ENCODE results near the gene LRRN2. TPM values are rescaled to one million over a fixed set of nuclear protein-coding genes. Genes with fewer than 3 reads are reported as not detected.

LRRN2 gene
- total and polyA plus RNA-seq, 9 of the 15 experiments (the other 6 are each of a cell fraction or from before 2014, with no cell fraction given) = 0.05 TPM; not detected in 8

- 13% methylated on average over 9 of the region's 9 CpGs for WGBS (ENCODE audit: insufficient coverage, low coverage, missing lambda C conversion rate)
- CTCF ChIA-PET (ENCODE audit: low intra/inter-chr PET ratio) = no interaction called here
- Histone ChIP-seq H3K4me2 (ENCODE audit: insufficient read depth, low read length) (no peak overlapping the region), H3K27ac (ENCODE audit: extremely low read depth, low read depth, low read length) (no peak overlapping the region), H2AFZ (ENCODE audit: low read depth, low read length) (0 out of 2 replicates have a peak overlapping the region, but pooled peaks have one; percentile 5), H4K20me1 (replicated peaks; ENCODE audit: control insufficient read depth, insufficient read depth, low read length) (no peaks in the 10 kb centered on the region), H3K79me2 (ENCODE audit: control insufficient read depth, insufficient read depth, low read length) (no peaks in the 10 kb centered on the region), H3K9me3 (replicated peaks; ENCODE audit: control insufficient read depth, insufficient read depth, low read depth, low read length) (no peaks in the 10 kb centered on the region), H3K4me3 (no peak overlapping the region), H3K9ac (ENCODE audit: insufficient read depth in 1 of 2, low read depth in 2 of 2, low read length in 2 of 2) (no peak overlapping the region), H3K27me3 (ENCODE audit: control insufficient read depth in 2 of 2, insufficient read depth in 2 of 2, low read length in 2 of 2) (peaks cover 14 to 50% of the 10 kb centered on the region in 2 experiments), H3K36me3 (ENCODE audit: control insufficient read depth, insufficient read depth, low read length) (no peaks in the 10 kb centered on the region), H3K4me1 (replicated peaks in 1 of 2; ENCODE audit: control insufficient read depth in 2 of 2, insufficient read depth in 2 of 2, low read length in 2 of 2) (no peaks in the 10 kb centered on the region; a peak in 3 of 5 replicates), H3K9me1 (ENCODE audit: control insufficient read depth, insufficient read depth, low read length) (no peaks in the 10 kb centered on the region)
- POLR2A ChIA-PET = interaction anchor here (1.1 kb wide), 1 partner anchor 15 kb away, joined by 3 read pairs; no protein-coding TSS in a partner anchor
- FAIRE-seq (no peak), ATAC-seq (no peak), DNase-seq (ENCODE audit: extremely low read depth in 1 of 4, low spot score in 3 of 4) (no peak)
- intact Hi-C loops (cut with micrococcal nuclease) = no loop called here
- in situ Hi-C loops (cut with MboI) = no loop called here
- no TSS peak for BruUV-seq (replicated peaks)
- no peak for TF ChIP-seq PTRF (tag; IDR thresholded peaks at IDR 0.05)
- TF ChIP-seq, protein P1, sequence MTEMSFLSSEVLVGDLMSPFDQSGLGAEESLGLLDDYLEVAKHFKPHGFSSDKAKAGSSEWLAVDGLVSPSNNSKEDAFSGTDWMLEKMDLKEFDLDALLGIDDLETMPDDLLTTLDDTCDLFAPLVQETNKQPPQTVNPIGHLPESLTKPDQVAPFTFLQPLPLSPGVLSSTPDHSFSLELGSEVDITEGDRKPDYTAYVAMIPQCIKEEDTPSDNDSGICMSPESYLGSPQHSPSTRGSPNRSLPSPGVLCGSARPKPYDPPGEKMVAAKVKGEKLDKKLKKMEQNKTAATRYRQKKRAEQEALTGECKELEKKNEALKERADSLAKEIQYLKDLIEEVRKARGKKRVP (CRISPR knock-in tag; IDR thresholded peaks at IDR 0.05) = no peak
- TF ChIP-seq ZHX1 (conservative IDR thresholded peaks at IDR 0.05; ENCODE audit: low read length) = no peak
- no peak for TF ChIP-seq ZNF740 (CRISPR knock-in tag; IDR thresholded peaks at IDR 0.05)
- no peak for TF ChIP-seq ZNF740 (tag; IDR thresholded peaks at IDR 0.05)
- TF ChIP-seq, protein P2, sequence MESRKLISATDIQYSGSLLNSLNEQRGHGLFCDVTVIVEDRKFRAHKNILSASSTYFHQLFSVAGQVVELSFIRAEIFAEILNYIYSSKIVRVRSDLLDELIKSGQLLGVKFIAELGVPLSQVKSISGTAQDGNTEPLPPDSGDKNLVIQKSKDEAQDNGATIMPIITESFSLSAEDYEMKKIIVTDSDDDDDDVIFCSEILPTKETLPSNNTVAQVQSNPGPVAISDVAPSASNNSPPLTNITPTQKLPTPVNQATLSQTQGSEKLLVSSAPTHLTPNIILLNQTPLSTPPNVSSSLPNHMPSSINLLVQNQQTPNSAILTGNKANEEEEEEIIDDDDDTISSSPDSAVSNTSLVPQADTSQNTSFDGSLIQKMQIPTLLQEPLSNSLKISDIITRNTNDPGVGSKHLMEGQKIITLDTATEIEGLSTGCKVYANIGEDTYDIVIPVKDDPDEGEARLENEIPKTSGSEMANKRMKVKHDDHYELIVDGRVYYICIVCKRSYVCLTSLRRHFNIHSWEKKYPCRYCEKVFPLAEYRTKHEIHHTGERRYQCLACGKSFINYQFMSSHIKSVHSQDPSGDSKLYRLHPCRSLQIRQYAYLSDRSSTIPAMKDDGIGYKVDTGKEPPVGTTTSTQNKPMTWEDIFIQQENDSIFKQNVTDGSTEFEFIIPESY (CRISPR knock-in tag; IDR thresholded peaks at IDR 0.05) = no peak
- no peak for TF ChIP-seq SMARCB1 (IDR thresholded peaks at IDR 0.05; ENCODE audit: insufficient read length, low read depth)
- no peak for TF ChIP-seq NFXL1 (CRISPR knock-in tag; IDR thresholded peaks at IDR 0.05)
- TF ChIP-seq, protein P3, sequence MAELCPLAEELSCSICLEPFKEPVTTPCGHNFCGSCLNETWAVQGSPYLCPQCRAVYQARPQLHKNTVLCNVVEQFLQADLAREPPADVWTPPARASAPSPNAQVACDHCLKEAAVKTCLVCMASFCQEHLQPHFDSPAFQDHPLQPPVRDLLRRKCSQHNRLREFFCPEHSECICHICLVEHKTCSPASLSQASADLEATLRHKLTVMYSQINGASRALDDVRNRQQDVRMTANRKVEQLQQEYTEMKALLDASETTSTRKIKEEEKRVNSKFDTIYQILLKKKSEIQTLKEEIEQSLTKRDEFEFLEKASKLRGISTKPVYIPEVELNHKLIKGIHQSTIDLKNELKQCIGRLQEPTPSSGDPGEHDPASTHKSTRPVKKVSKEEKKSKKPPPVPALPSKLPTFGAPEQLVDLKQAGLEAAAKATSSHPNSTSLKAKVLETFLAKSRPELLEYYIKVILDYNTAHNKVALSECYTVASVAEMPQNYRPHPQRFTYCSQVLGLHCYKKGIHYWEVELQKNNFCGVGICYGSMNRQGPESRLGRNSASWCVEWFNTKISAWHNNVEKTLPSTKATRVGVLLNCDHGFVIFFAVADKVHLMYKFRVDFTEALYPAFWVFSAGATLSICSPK (IDR thresholded peaks at IDR 0.05; ENCODE audit: borderline replicate concordance) = no peak
- no peak for TF ChIP-seq DPF2 (IDR thresholded peaks at IDR 0.05)
- no peak for TF ChIP-seq ETV5 (CRISPR knock-in tag; IDR thresholded peaks at IDR 0.05; ENCODE audit: low read depth)
- TF ChIP-seq EHMT2 (IDR thresholded peaks at IDR 0.05) = no peak
- TF ChIP-seq POLR2A (conservative IDR thresholded peaks at IDR 0.05) = no peak
- TF ChIP-seq ZNF282 (CRISPR knock-in tag; IDR thresholded peaks at IDR 0.05) = no peak
- TF ChIP-seq BDP1 (IDR thresholded peaks at IDR 0.05; ENCODE audit: insufficient read depth, insufficient read length) = no peak
Observed at GRCh38 chr1:204730826-204731459, 45.4 kb upstream of the LRRN2 start.

Data from K562 (cell line).